GM23338 (cell line): ENCODE results near the gene PDXDC1. TPM values are rescaled to one million over a fixed set of nuclear protein-coding genes. Genes with fewer than 3 reads are reported as not detected.
A peak's percentile ranks its signal among the peaks of the same experiment; 100 is the strongest.
"Not testable (repeated sequence)": the region's sequence is repeated elsewhere in the genome, so short reads cannot be mapped to it uniquely, and the experiment has no call there.

Experiments used
- ATAC-seq: fragments of 200-7000 bp; cut with Tn5 transposase; 3 replicates; pipeline ENCODE4 v1.9.1; 2020
- DNase-seq: peaks from one replicate; pipeline ENCODE4 v3.0.0-alpha.2; 2015; ENCODE audit warnings: low spot score
- H2AFZ ChIP-seq: fragments of 200-600 bp; sonication (generic); 2 replicates; pipeline ENCODE4 v1.8.0; 2016; ENCODE audit warnings: antibody characterized with exemption, mild to moderate bottlenecking, moderate library complexity
- H3F3A ChIP-seq: fragments of 200-600 bp; sonication (generic); replicated peaks from 2 replicates; pipeline ENCODE4 v1.8.0; 2017; ENCODE audit warnings: antibody characterized with exemption, mixed run types, low read depth
- H3K27ac ChIP-seq: fragments of 200-600 bp; sonication (generic); 2 replicates; pipeline ENCODE4 v1.6.1; 2016; ENCODE audit warnings: low read depth
- H3K27me3 ChIP-seq: fragments of 200-600 bp; sonication (generic); 2 replicates; pipeline ENCODE4 v1.8.0; 2016; ENCODE audit warnings: mild to moderate bottlenecking, mixed run types, moderate library complexity; ENCODE audit not compliant: insufficient read depth
- H3K36me3 ChIP-seq: fragments of 200-600 bp; sonication (generic); 2 replicates; pipeline ENCODE4 v1.8.0; 2016; ENCODE audit warnings: mild to moderate bottlenecking; ENCODE audit not compliant: insufficient read depth
- H3K4me1 ChIP-seq: fragments of 200-600 bp; sonication (generic); 2 replicates; pipeline ENCODE4 v1.8.0; 2016; ENCODE audit warnings: mild to moderate bottlenecking, moderate library complexity; ENCODE audit not compliant: insufficient read depth
- H3K4me2 ChIP-seq: fragments of 200-600 bp; sonication (generic); 2 replicates; pipeline ENCODE4 v1.7.1; 2017; ENCODE audit warnings: mixed run types
- H3K4me3 ChIP-seq: fragments of 200-600 bp; sonication (generic); 2 replicates; pipeline ENCODE4 v1.6.1; 2016; ENCODE audit warnings: mixed run types
- H3K79me2 ChIP-seq: fragments of 200-600 bp; sonication (generic); replicated peaks from 2 replicates; pipeline ENCODE4 v1.8.0; 2017; ENCODE audit warnings: mild to moderate bottlenecking; ENCODE audit not compliant: insufficient read depth
- H3K9me2 ChIP-seq: fragments of 200-600 bp; sonication (generic); 2 replicates; pipeline ENCODE4 v1.8.0; 2017; ENCODE audit not compliant: insufficient read depth
- H4K20me1 ChIP-seq: fragments of 200-600 bp; sonication (generic); replicated peaks from 2 replicates; pipeline ENCODE4 v1.8.0; 2017; ENCODE audit warnings: mild to moderate bottlenecking; ENCODE audit not compliant: insufficient read depth
- H3K27ac Mint-ChIP-seq: 2 replicates; pipeline ENCODE4 v1.8.0; 2020; ENCODE audit warnings: inconsistent platforms, mild to moderate bottlenecking, moderate library complexity, mixed read lengths
- H3K27me3 Mint-ChIP-seq: 3 replicates; pipeline ENCODE4 v1.8.0; 2022; ENCODE audit warnings: low read depth, mild to moderate bottlenecking, moderate library complexity, mixed read lengths, inconsistent platforms; ENCODE audit not compliant: insufficient read depth, poor library complexity
- H3K36me3 Mint-ChIP-seq: 3 replicates; pipeline ENCODE4 v1.8.0; 2021; ENCODE audit warnings: low read depth, mild to moderate bottlenecking, inconsistent platforms, moderate library complexity, mixed read lengths
- H3K4me1 Mint-ChIP-seq: 3 replicates; pipeline ENCODE4 v1.8.0; 2020; ENCODE audit warnings: mild to moderate bottlenecking, inconsistent platforms, mixed read lengths
- H3K4me3 Mint-ChIP-seq: 3 replicates; pipeline ENCODE4 v1.8.0; 2021; ENCODE audit warnings: moderate library complexity, mild to moderate bottlenecking, inconsistent platforms, mixed read lengths
- H3K9me3 Mint-ChIP-seq: 3 replicates; pipeline ENCODE4 v1.8.0; 2020; ENCODE audit warnings: moderate library complexity, mild to moderate bottlenecking, inconsistent platforms, mixed read lengths
- JUNB ChIP-seq: IDR thresholded peaks from one replicate; pipeline ENCODE4 v1.6.1; 2016; ENCODE audit warnings: antibody characterized with exemption; ENCODE audit not compliant: unreplicated experiment
- polyA plus RNA-seq: library from polyadenylated mRNA; unstranded; fragments of >200 nt; fragmentation: Nextera tagmentation; extraction: Ambion mirVana; gene quantifications from 2 replicates; pipeline ENCODE4 v1.2.1, GENCODE V29; 2016
- total RNA-seq: library from RNA; depleted of rRNA; stranded (reverse); fragments of >200 nt; shearing (Covaris generic); gene quantifications from 2 replicates; pipeline ENCODE4 v1.2.3, GENCODE V29; 2014
- TF ChIP-seq, protein P1 (sequence below): fragments of 250-450 bp; sonication (Bioruptor Pico); IDR thresholded peaks from 2 replicates; pipeline ENCODE4 v1.5.0; 2020; ENCODE audit warnings: mild to moderate bottlenecking, moderate library complexity

PDXDC1 gene
- total and polyA plus RNA-seq, 2 experiments from 2014 or later, result 40.0 to 91.6 TPM

- Mint-ChIP-seq H3K4me1 (peaks cover 27% of the 10 kb centered on the region), H3K9me3 (no peaks in the 10 kb centered on the region), H3K27me3 (peaks cover 11% of the 10 kb centered on the region), H3K27ac (no peak overlapping the region), H3K4me3 (no peak overlapping the region; the same call in 2 of the 3 replicates), H3K36me3 (no peaks in the 10 kb centered on the region)
- Histone ChIP-seq H2AFZ (no peak overlapping the region), H4K20me1 (no peaks in the 10 kb centered on the region), H3K4me3 (no peak overlapping the region), H3K4me2 (no peak overlapping the region), H3K36me3 (no peaks in the 10 kb centered on the region), H3K4me1 (0 out of 2 replicates have a peak, but pooled peaks cover 5% of the 10 kb centered on the region), H3K27ac (no peak overlapping the region), H3F3A (no peaks in the 10 kb centered on the region), H3K9me2 (no peaks in the 10 kb centered on the region), H3K79me2 (peaks cover 59% of the 10 kb centered on the region), H3K27me3 (no peaks in the 10 kb centered on the region)
- DNase-seq (no peak), ATAC-seq (no peak)
- TF ChIP-seq, protein P1, sequence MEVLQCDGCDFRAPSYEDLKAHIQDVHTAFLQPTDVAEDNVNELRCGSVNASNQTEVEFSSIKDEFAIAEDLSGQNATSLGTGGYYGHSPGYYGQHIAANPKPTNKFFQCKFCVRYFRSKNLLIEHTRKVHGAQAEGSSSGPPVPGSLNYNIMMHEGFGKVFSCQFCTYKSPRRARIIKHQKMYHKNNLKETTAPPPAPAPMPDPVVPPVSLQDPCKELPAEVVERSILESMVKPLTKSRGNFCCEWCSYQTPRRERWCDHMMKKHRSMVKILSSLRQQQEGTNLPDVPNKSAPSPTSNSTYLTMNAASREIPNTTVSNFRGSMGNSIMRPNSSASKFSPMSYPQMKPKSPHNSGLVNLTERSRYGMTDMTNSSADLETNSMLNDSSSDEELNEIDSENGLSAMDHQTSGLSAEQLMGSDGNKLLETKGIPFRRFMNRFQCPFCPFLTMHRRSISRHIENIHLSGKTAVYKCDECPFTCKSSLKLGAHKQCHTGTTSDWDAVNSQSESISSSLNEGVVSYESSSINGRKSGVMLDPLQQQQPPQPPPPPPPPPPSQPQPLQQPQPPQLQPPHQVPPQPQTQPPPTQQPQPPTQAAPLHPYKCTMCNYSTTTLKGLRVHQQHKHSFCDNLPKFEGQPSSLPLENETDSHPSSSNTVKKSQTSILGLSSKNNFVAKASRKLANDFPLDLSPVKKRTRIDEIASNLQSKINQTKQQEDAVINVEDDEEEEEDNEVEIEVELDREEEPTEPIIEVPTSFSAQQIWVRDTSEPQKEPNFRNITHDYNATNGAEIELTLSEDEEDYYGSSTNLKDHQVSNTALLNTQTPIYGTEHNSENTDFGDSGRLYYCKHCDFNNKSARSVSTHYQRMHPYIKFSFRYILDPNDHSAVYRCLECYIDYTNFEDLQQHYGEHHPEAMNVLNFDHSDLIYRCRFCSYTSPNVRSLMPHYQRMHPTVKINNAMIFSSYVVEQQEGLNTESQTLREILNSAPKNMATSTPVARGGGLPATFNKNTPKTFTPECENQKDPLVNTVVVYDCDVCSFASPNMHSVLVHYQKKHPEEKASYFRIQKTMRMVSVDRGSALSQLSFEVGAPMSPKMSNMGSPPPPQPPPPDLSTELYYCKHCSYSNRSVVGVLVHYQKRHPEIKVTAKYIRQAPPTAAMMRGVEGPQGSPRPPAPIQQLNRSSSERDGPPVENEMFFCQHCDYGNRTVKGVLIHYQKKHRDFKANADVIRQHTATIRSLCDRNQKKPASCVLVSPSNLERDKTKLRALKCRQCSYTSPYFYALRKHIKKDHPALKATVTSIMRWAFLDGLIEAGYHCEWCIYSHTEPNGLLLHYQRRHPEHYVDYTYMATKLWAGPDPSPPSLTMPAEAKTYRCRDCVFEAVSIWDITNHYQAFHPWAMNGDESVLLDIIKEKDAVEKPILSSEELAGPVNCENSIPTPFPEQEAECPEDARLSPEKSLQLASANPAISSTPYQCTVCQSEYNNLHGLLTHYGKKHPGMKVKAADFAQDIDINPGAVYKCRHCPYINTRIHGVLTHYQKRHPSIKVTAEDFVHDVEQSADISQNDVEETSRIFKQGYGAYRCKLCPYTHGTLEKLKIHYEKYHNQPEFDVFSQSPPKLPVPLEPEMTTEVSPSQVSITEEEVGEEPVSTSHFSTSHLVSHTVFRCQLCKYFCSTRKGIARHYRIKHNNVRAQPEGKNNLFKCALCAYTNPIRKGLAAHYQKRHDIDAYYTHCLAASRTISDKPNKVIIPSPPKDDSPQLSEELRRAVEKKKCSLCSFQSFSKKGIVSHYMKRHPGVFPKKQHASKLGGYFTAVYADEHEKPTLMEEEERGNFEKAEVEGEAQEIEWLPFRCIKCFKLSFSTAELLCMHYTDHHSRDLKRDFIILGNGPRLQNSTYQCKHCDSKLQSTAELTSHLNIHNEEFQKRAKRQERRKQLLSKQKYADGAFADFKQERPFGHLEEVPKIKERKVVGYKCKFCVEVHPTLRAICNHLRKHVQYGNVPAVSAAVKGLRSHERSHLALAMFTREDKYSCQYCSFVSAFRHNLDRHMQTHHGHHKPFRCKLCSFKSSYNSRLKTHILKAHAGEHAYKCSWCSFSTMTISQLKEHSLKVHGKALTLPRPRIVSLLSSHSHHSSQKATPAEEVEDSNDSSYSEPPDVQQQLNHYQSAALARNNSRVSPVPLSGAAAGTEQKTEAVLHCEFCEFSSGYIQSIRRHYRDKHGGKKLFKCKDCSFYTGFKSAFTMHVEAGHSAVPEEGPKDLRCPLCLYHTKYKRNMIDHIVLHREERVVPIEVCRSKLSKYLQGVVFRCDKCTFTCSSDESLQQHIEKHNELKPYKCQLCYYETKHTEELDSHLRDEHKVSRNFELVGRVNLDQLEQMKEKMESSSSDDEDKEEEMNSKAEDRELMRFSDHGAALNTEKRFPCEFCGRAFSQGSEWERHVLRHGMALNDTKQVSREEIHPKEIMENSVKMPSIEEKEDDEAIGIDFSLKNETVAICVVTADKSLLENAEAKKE (CRISPR knock-in tag), result no peak
- TF ChIP-seq JUNB, result no peak
Observed at GRCh38 chr16:15141586-15141985, 166.8 kb downstream of the PDXDC1 start.

DNA sequence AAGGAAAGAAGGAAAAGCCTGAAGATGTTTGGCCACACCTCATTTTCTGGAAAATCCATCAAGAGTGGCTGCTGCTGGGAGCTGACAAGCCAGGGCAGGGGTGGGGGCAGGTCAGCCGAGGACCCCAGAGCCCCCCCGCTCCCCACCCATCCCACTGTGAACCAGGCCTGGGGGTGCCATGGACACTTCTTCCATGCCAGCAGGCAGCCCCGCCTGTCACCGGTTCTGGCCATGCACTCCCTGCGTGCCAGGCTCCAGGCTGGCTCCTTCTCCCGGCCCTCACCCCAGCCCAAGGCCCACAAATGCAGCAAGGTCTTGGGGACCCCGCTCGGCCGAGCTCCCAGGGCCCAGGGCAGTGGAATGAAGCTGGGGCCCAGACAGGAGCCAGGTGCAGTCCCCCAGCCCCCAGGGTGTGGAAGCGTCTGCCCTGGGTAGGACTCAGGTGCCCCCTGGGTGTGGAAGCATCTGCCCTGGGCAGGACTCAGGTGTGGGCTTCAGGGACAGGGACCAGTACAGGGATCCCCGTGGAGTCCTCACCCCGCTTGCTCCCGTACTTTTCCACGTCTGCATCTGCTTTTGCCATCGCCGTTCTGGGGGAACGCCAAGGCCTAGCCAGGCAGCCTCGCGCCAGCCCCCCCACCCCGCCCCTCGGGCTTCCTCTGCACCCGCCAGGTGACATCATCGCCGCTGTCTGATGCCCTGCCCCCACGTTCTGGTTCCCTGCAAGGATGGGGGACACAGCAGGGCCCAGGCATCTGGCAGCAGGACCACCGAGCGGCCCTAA lies 167.5 kb downstream of the PDXDC1 start:
- not testable (repeated sequence) for DNase-seq, ATAC-seq, H3K4me3 ChIP-seq, H3K4me3 Mint-ChIP-seq, H3K36me3 ChIP-seq, H3F3A ChIP-seq, H2AFZ ChIP-seq, H3K4me2 ChIP-seq, H3K36me3 Mint-ChIP-seq, H3K27ac ChIP-seq, H3K27ac Mint-ChIP-seq, H3K4me1 ChIP-seq, H3K9me3 Mint-ChIP-seq, H3K27me3 ChIP-seq, H4K20me1 ChIP-seq, H3K9me2 ChIP-seq
- Mint-ChIP-seq H3K27me3 (peaks cover 12% of the 10 kb centered on the region), H3K4me1 (peaks cover 27% of the 10 kb centered on the region)
- H3K79me2 ChIP-seq, result peaks cover 65% of the 10 kb centered on the region

GRCh38 chr16:15142891-15143600 lies 168.2 kb downstream of the PDXDC1 start:
- peak; percentile 0; the same call in 2 of the 3 replicates for ATAC-seq
- not testable (repeated sequence) for H3K9me2 ChIP-seq, H4K20me1 ChIP-seq, H3K4me2 ChIP-seq, H3K27ac ChIP-seq, H3K36me3 ChIP-seq, DNase-seq, H3K36me3 Mint-ChIP-seq, H3K27ac Mint-ChIP-seq, H3K4me3 ChIP-seq, H2AFZ ChIP-seq, H3K27me3 ChIP-seq, H3F3A ChIP-seq, H3K9me3 Mint-ChIP-seq, H3K4me3 Mint-ChIP-seq
- H3K4me1 Mint-ChIP-seq, result peaks cover 27% of the 10 kb centered on the region
- H3K4me1 ChIP-seq, result peaks cover 10% of the 10 kb centered on the region; the same call in 1 of the 2 replicates
- peaks cover 16% of the 10 kb centered on the region for H3K27me3 Mint-ChIP-seq
- H3K79me2 ChIP-seq, result peaks cover 72% of the 10 kb centered on the region

DNA sequence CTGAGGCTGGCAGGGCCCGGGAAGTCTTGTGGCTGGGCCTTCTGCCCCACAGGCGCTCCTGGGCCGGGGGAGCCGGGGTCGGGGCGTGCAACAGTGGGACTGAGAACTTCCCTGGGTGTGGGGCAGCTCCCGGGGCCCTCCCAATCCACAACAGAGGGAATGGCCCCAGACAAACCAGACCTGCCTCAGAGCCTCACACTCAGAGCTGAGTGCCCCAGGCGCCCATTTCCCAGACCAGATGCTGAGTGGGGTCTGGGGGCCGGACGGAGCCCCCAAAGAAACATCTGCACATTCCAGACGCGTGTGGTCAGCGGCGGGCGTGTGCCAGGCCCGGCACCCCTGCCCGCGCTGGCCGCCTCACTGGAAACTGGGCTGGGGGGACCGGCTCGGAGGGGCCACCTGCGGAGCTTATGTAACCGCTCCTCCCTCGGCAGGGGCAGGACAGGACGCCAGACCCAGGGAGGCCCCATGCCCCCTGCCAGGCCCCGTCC lies 168.8 kb downstream of the PDXDC1 start:
- H3K9me2 ChIP-seq, H3K36me3 Mint-ChIP-seq, H3K27me3 ChIP-seq, H3K9me3 Mint-ChIP-seq, H2AFZ ChIP-seq, H4K20me1 ChIP-seq, H3F3A ChIP-seq, H3K27ac Mint-ChIP-seq, H3K4me3 Mint-ChIP-seq, H3K36me3 ChIP-seq, H3K4me3 ChIP-seq: not testable (repeated sequence)
- peak overlapping the region; percentile 70 for H3K4me2 ChIP-seq
- H3K4me1 Mint-ChIP-seq, result peaks cover 28% of the 10 kb centered on the region
- ATAC-seq, result peak; percentile 10
- H3K27ac ChIP-seq, result peak overlapping the region; percentile 59; the same call in 1 of the 2 replicates
- peaks cover 16% of the 10 kb centered on the region for H3K27me3 Mint-ChIP-seq
- peak; percentile 37 for DNase-seq
- H3K79me2 ChIP-seq, result peaks cover 72% of the 10 kb centered on the region
- H3K4me1 ChIP-seq, result peaks cover 10% of the 10 kb centered on the region; the same call in 1 of the 2 replicates
